HG02798 (cell line): ENCODE data around the gene RBM19.

ENCODE experiments used
- ATAC-seq: cut with Tn5 transposase; IDR thresholded peaks from one replicate; pipeline ENCODE4 v1.9.1; 2021; ENCODE audit warnings: mild to moderate bottlenecking; ENCODE audit not compliant: unreplicated experiment, poor library complexity

The RBM19 gene

GRCh38 chr12:113933201-113933786 is 32.8 kb downstream of the RBM19 start:
- no peak for ATAC-seq

GRCh38 chr12:113932381-113933196 is 33.5 kb downstream of the RBM19 start:
- no peak for ATAC-seq

- ATAC-seq = no peak
Observed at GRCh38 chr12:113931517-113931916, 34.6 kb downstream of the RBM19 start.

- ATAC-seq = no peak
Observed at GRCh38 chr12:113930249-113930648, 35.9 kb downstream of the RBM19 start.

GRCh38 chr12:113929312-113929989 is 36.7 kb downstream of the RBM19 start:
- no peak for ATAC-seq

- ATAC-seq = no peak
Observed at GRCh38 chr12:113926788-113927187, 39.3 kb downstream of the RBM19 start.

- no peak for ATAC-seq
Observed at GRCh38 chr12:113924341-113924740, 41.8 kb downstream of the RBM19 start.

GRCh38 chr12:113923251-113923650 is 42.9 kb downstream of the RBM19 start:
- no peak for ATAC-seq

GRCh38 chr12:113921430-113921829 is 44.7 kb downstream of the RBM19 start:
- no peak for ATAC-seq

GRCh38 chr12:113919791-113920190 is 46.3 kb downstream of the RBM19 start:
- ATAC-seq = no peak

- ATAC-seq = no peak
Observed at GRCh38 chr12:113918306-113918705, 47.8 kb downstream of the RBM19 start.

- ATAC-seq = no peak
Observed at GRCh38 chr12:113917393-113917792, 48.7 kb downstream of the RBM19 start.

GRCh38 chr12:113914806-113915205 is 51.3 kb downstream of the RBM19 start:
- ATAC-seq = no peak

- no peak for ATAC-seq
Observed at GRCh38 chr12:113914176-113914575, 51.9 kb downstream of the RBM19 start.

GRCh38 chr12:113912760-113913329 is 53.3 kb downstream of the RBM19 start:
- no peak for ATAC-seq

- no peak for ATAC-seq
Observed at GRCh38 chr12:113911971-113912759, 54.0 kb downstream of the RBM19 start.

GRCh38 chr12:113910751-113911272 is 55.3 kb downstream of the RBM19 start:
- no peak for ATAC-seq

GRCh38 chr12:113909776-113910420 is 56.2 kb downstream of the RBM19 start:
- ATAC-seq = no peak

GRCh38 chr12:113908584-113909100 is 57.5 kb downstream of the RBM19 start:
- no peak for ATAC-seq
